Spleen (tissue), 7 donors: ENCODE measurements around the gene KCNK18.

Source experiments
- CTCF ChIP-seq, 11 experiments: fragments of 200-600 bp in 7 of 11; fragments of 450-650 bp in 4 of 11; sonication (generic) in 4 of 11; IDR thresholded peaks in 8 of 11; conservative IDR thresholded peaks in 3 of 11; 1 replicate in 7 of 11; 2 replicates in 4 of 11; pipeline versions ENCODE4 v1.4.0 to v1.8.0; 2016 to 2021; ENCODE audit warnings: antibody characterized with exemption in 11 of 11, inconsistent platforms in 4 of 11, mild to moderate bottlenecking in 1 of 11
- POLR2A ChIP-seq, 3 donors: fragments of 450-650 bp; IDR thresholded peaks; one replicate each; pipeline ENCODE4 v1.5.1; 2017; ENCODE audit warnings: antibody characterized with exemption in 3 of 3, mild to moderate bottlenecking in 1 of 3
- POLR2AphosphoS5 ChIP-seq, 3 donors: sonication (generic); formaldehyde crosslinking; IDR thresholded peaks; one replicate each; pipeline ENCODE4 v1.5.1; 2017; ENCODE audit warnings: antibody characterized with exemption in 3 of 3
- donor health status: DM: no; HTN: no; CAD: no; lungs with moderate emphysema.
- donor health status: DM: no; HTN: no; CAD: no.
- donor health status: DM: no; HTN: no; CAD: no.

DNA sequence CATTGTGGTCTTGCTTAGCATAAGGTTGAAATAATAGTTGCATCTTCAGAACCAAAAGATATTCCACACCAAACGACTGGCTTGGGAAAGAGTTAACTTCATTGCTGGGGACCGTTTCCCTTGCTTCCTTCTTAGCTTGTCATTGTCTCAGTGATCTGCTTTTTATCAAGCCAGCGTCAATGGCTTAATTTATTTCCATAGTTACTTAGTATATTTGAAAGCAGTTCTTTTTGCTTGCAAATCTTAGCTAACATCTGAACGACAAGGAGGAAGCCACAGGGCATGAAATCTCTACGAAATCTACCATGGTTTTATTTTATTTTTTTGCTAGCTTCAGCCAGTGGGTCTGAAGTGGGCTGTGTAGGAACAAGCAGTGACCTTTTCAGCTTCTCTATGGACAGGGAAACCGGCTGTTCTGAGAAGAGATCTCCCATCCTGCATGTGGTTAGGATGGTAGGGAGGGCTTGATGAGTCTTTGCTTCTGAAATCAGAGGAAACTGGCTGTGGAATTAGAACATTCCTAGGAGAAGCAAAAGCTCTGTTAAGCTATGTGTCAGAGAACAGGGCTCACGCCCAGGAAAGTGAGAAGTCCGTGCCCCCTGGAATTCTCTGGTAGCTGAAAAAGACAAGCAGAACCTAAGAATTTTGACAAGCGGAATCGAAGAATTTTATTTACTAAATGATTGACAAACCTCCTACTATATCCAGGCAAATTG, 51.6 kb downstream of the KCNK18 start:
- no peak for TF ChIP-seq POLR2A (IDR thresholded peaks at IDR 0.05)
- TF ChIP-seq CTCF (IDR thresholded peaks at IDR 0.05 in 8 of 11, conservative IDR thresholded peaks at IDR 0.05 in 3 of 11), result no peak
- no peak for TF ChIP-seq POLR2AphosphoS5 (IDR thresholded peaks at IDR 0.05)
